SK-N-MC (cell line): ENCODE measurements around the gene CSKMT.

Source experiments
- EZH2 ChIP-seq: fragments of 200-600 bp; sonication (generic); IDR thresholded peaks from one replicate; pipeline ENCODE4 v1.6.1; 2017; ENCODE audit warnings: antibody characterized with exemption
- POLR2AphosphoS5 ChIP-seq: IDR thresholded peaks from 2 replicates; pipeline ENCODE4 v1.6.1; 2012; ENCODE audit warnings: mild to moderate bottlenecking, low read depth, low read length, borderline replicate concordance

DNA sequence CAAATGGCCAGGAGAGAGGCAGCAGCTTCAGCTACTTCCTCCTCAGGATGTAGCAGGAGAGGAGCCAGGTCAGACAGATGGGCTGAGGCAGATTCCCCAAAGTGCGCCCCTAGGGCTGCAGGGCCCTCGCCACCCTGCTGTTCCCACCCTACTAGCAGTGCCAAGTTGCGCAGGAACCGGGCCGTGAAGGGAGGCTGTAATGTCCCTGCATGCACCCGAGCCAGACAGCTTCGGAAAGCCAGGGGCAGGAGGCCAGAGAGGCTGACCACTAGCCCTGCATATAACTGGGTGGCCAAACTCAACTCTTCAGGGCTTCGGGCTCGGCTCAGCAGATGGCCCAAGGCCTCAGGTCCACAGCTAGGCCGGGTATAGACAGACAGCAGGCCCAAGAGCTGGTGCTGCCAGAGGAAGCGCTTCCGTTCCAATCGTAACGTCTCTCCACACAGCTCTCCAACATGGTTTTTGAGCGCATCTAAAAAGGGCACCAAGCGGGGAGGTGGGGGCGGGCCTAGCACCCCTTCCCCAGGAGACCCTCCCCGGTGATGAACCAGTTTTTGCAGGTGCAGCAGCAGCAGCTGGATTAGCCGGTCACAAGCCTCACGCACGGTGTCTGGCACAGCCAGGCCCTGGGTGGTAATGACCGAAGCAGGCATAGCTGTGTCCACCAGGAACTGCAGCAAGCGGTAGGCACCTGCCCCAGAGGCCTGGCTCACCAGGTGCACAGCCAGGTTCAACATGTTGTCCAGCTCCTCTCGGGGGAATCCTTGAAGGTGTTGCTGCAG lies 16.7 kb upstream of the CSKMT start:
- TF ChIP-seq POLR2AphosphoS5, result no peak; the same call in 1 of the 2 replicates
- no peak for TF ChIP-seq EZH2
